Mucosa of descending colon (tissue), 3 donors: Measurements from ENCODE around the gene MLLT1. TPM values are rescaled to one million over a fixed set of nuclear protein-coding genes. Genes with fewer than 3 reads are reported as not detected.
A peak's percentile ranks its signal among the peaks of the same experiment; 100 is the strongest.
"Not testable (repeated sequence)": the region's sequence is repeated elsewhere in the genome, so short reads cannot be mapped to it uniquely, and the experiment has no call there.

ENCODE experiments used
- ATAC-seq: fragments of 200-7000 bp; cut with Tn5 transposase; one replicate; pipeline ENCODE4 v1.9.1; 2020; ENCODE audit warnings: mild to moderate bottlenecking, moderate library complexity
- DNase-seq, 3 donors: peaks; one replicate each; pipeline ENCODE4 v3.0.0-alpha.2; 2020
- H3K36me3 ChIP-seq: fragments of 200-600 bp; one replicate; pipeline ENCODE4 v1.8.0; 2021; ENCODE audit warnings: low read depth, mild to moderate bottlenecking
- H3K4me1 ChIP-seq: fragments of 200-600 bp; one replicate; pipeline ENCODE4 v1.8.0; 2021; ENCODE audit warnings: low read depth, mild to moderate bottlenecking
- H3K4me3 ChIP-seq: fragments of 200-600 bp; one replicate; pipeline ENCODE4 v1.8.0; 2021; ENCODE audit warnings: mild to moderate bottlenecking
- H3K9me3 ChIP-seq: fragments of 200-600 bp; one replicate; pipeline ENCODE4 v1.8.0; 2021; ENCODE audit warnings: mild to moderate bottlenecking
- intact Hi-C, 2 donors: fragments of 100-400 bp; cut with DNase I in 1 of 2; cut with micrococcal nuclease in 1 of 2; formaldehyde crosslinking; loops; one replicate each; pipeline versions ENCODE4 v1.11.0 to v1.11.1; 2022; cut with DNase I, micrococcal nuclease
- total RNA-seq, 3 donors: library from RNA; stranded (reverse); fragmentation: NEBNext Ultra II Directional in 2 of 3; extraction: Animal tissue kit (Norgen Biotek cat#: 25700) in 2 of 3; gene quantifications; one replicate each; pipeline versions ENCODE4 v1.2.1 to v1.2.4, GENCODE V29; 2021 to 2023
- TF ChIP-seq, protein P1 (sequence below): fragments of 200-600 bp; IDR thresholded peaks from one replicate; pipeline ENCODE4 v1.8.0; 2022; ENCODE audit warnings: antibody characterized with exemption, mild to moderate bottlenecking
- donor health status: DM: no; HTN: no; CAD: no; lungs with moderate emphysema.
- donor health status: DM: no; HTN: no; CAD: no.
- donor health status: DM: no; HTN: yes; CAD: no.

Gene MLLT1
- total RNA-seq, 3 donors from 2014 or later: 32.5 to 75.3 (median 33.7) TPM

DNA sequence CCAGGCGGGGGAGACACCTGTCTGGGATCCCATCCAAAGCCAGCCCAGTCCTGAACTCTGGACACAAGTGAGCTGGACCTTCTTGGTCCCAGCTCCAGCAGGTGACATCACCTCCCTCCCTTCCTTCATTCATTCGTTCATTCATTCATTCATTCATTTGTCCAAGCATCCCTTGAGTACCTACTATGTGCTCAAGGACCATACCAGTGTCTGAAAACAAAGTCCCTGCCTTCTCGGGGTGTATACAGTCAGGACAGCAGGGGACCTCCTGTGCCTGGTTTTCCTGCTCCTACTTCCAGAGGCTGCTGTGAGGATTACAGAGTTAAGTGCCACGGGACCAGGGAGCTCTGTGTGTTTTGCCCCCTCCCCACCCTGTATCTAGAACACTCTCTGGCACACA is 39.6 kb upstream of the MLLT1 start:
- intact Hi-C loops: no loop called here
- ATAC-seq (no peak), DNase-seq (no peak)
- Histone ChIP-seq H3K9me3 (no peaks in the 10 kb centered on the region), H3K4me3 (no peak overlapping the region), H3K4me1 (no peaks in the 10 kb centered on the region), H3K36me3 (no peaks in the 10 kb centered on the region)
- TF ChIP-seq, protein P1, sequence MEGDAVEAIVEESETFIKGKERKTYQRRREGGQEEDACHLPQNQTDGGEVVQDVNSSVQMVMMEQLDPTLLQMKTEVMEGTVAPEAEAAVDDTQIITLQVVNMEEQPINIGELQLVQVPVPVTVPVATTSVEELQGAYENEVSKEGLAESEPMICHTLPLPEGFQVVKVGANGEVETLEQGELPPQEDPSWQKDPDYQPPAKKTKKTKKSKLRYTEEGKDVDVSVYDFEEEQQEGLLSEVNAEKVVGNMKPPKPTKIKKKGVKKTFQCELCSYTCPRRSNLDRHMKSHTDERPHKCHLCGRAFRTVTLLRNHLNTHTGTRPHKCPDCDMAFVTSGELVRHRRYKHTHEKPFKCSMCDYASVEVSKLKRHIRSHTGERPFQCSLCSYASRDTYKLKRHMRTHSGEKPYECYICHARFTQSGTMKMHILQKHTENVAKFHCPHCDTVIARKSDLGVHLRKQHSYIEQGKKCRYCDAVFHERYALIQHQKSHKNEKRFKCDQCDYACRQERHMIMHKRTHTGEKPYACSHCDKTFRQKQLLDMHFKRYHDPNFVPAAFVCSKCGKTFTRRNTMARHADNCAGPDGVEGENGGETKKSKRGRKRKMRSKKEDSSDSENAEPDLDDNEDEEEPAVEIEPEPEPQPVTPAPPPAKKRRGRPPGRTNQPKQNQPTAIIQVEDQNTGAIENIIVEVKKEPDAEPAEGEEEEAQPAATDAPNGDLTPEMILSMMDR: no peak

DNA sequence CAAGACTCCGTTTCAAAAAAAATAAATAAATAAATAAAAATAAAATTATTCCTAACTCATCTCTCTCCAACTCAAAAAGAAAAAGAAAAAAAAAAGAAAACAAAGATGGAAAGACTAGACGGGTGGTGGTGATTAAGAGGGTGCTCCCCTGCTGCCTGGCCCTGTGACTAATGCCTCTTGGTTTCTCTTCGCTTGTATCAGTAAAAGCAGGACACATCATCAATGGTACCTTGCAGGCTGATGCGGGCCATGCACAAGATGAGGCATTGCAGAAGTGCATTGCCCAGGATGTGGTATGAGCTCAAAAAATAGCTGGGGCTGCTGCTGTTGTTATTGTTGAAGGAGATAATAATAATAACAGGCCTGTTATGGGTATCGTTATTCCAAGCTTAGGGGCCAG is 39.0 kb upstream of the MLLT1 start:
- no peak for DNase-seq
- no peak for ATAC-seq
- H3K4me3 ChIP-seq: no peak overlapping the region
- no peaks in the 10 kb centered on the region for H3K4me1 ChIP-seq
- H3K36me3 ChIP-seq: no peaks in the 10 kb centered on the region
- TF ChIP-seq, protein P1: no peak
- intact Hi-C loops: no loop called here
- no peaks in the 10 kb centered on the region for H3K9me3 ChIP-seq

DNA sequence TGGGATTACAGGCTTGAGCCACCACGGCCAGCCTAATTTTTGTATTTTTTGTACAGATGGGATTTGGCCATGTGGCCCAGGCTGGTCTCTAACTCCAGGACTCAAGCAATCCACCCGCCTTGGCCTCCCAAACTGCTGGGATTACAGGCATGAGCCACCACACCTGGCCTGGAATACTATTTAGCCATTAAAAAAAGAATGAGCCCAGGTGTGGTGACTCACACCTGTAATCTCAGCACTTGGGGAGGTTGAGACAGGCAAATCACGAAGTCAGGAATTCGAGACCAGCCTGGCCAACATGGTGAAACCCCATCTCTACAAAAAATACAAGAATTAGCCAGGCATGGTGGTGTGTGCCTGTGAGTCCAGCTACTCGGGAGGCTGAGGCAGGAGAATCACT is 35.9 kb upstream of the MLLT1 start:
- H3K4me1 ChIP-seq, intact Hi-C loops, H3K9me3 ChIP-seq, DNase-seq, ATAC-seq, H3K4me3 ChIP-seq, H3K36me3 ChIP-seq: not testable (repeated sequence)

DNA sequence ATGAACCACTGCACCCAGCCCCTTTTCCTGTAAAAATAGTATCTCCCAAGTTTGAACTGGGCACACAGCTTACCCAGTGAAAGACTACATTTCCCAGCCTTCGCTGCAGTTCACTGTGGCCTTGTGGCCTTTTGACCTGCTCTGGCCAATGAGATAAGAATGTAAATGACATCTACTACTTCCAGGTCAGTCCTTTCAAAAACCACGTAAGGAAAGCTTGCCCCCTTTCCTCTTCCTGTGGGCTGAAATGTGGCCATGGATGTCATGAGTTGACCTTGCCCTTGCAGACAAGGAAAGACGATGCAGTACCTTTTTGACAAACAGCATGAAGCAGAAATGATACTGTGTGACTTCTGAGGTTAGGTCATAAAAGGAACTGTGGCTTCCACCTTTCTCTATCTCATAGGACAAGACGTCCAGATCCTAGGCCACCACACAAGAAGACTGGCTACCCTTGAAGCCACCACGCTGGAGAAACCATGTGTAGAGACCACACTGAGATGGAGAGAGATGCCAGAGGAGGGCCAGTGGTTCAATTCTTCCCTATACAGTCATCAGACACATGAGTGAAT is 33.7 kb upstream of the MLLT1 start:
- ATAC-seq (no peak), DNase-seq (no peak)
- Histone ChIP-seq H3K4me3 (no peak overlapping the region), H3K4me1 (no peaks in the 10 kb centered on the region), H3K9me3 (peaks cover 3% of the 10 kb centered on the region), H3K36me3 (no peaks in the 10 kb centered on the region)
- TF ChIP-seq, protein P1: no peak
- intact Hi-C loops: no loop called here

DNA sequence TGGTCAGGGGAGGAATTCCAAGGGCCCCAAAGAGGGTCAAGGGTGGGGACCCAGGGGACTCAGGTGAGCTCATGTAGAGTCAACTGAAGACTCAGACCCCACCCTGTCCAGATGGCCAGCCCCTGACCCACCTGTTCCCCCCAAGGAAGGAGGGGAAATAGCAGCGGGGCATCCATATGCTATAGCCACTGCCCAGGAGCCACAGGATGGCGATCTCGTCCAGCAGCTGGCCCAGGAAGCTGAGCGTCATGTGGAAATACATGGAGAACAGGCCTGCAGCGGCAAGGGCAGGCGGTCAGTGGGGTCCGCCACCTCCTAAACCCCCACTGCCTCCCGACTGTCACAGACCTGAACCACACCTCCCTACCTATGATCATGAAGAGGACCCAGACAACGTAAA is 32.2 kb upstream of the MLLT1 start:
- ATAC-seq: no peak
- no peaks in the 10 kb centered on the region for H3K4me1 ChIP-seq
- intact Hi-C loops: no loop called here
- TF ChIP-seq, protein P1: no peak
- H3K4me3 ChIP-seq: no peak overlapping the region
- no peaks in the 10 kb centered on the region for H3K36me3 ChIP-seq
- peak in 1 of 3 donors; percentile 3 for DNase-seq
- H3K9me3 ChIP-seq: peaks cover 3% of the 10 kb centered on the region

DNA sequence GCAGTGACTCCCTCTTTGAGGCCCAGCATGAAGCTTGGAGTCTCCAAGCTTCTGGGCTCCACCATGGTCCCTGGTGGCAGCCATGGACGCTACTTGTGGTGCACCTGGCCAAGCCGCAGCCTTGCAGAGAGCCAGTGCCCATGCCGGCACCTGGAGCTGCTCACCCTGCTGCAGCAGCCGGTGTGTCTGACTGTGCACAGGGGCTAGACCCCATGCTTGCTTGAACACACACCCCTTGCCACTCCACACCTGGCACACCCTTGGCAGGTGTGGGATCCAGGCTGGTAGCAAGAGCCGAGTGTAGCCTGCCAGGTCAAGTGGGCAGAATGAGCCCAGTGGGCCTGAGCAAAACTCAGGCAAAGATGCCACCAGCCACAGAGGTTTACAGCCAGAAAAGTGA is 18.6 kb upstream of the MLLT1 start:
- Histone ChIP-seq H3K4me3 (no peak overlapping the region), H3K4me1 (no peaks in the 10 kb centered on the region), H3K36me3 (no peaks in the 10 kb centered on the region), H3K9me3 (peaks cover 10% of the 10 kb centered on the region)
- DNase-seq (no peak), ATAC-seq (no peak)
- TF ChIP-seq, protein P1: no peak
- intact Hi-C loops: loop anchor here in 1 of 2 donors (5.0 kb wide), 1 partner anchor 81 kb away; no protein-coding TSS in a partner anchor
